ENCODE measurements around the gene ALG14.
"Not testable (repeated sequence)": the region's sequence is repeated elsewhere in the genome, so short reads cannot be mapped to it uniquely, and the experiment has no call there.

- TF ChIP-seq CTCF, POLR2A, POLR2AphosphoS5 (IDR thresholded peaks at IDR 0.05): not testable (repeated sequence)
Observed at GRCh38 chr1:94995536-94995935, 77.2 kb downstream of the ALG14 start.
